CD4-positive, alpha-beta T cell treated with Interleukin-2 at 100 ng/mL for 4 hours (primary cell): ENCODE results near the gene ATP2B2.
A peak's percentile ranks its signal among the peaks of the same experiment; 100 is the strongest.
"Not testable (repeated sequence)": the region's sequence is repeated elsewhere in the genome, so short reads cannot be mapped to it uniquely, and the experiment has no call there.

Experiments used
- DNase-seq: peaks from one replicate; pipeline ENCODE4 v3.0.0-alpha.2; 2020; ENCODE audit warnings: low spot score

The ATP2B2 gene

GRCh38 chr3:10505050-10505790 is at the start of gene ATP2B2:
ATP2B2 (minus strand) TSS chr3:10505586; CDS start chr3:10449543, 56,043 bp downstream.
- no peak for DNase-seq

GRCh38 chr3:10554746-10555145 is 49.4 kb upstream of the ATP2B2 start:
- DNase-seq: no peak

- no peak for DNase-seq
Measured at GRCh38 chr3:10554236-10554611, 48.8 kb upstream of the ATP2B2 start.

DNA sequence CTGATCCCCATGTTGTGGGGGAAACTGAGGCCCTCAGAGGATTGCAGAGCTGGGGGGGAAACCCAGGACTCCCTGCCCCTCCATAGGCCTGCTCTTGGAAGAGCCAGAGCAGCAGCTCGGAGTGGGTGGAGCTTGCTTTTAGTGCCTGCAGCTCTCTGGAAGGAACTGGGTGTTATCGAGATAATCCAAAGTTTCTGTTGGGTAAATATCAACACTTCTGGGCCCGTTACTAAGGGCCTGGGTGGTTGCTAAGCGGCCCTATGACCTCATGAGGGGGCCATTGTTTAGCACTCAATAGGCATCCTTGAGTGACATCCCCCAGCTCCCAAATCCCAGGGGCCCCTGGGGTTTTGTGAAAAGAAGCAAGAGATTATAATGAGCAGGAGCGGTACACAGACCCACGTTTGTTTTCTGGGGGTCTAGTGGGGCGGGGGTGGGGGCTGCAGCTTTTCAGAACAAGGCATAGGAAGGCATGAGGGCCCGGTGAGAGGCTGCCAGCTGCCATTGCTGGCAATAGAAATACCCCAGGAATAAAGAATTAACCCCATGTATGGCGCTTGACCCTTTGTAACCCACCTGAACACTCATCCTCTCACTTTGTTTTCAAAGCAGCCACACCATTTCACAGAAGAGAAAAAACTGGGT is 48.3 kb upstream of the ATP2B2 start:
- DNase-seq: no peak

DNA sequence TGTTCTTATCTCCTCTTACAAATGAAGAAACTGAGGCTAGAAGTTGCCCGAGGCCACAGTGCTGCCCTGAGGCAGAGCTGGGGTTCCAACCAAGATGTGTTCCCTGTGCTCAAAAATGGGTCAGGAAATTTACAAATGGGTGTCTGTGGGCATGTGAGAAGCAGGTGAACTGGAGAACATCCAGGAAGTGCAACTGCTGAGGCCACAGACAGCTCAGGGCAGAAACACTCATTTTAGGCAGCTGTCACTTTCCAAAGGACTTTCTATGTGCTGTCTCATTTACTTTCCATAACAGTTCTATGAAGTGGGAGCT is 47.2 kb upstream of the ATP2B2 start:
- peak; percentile 34 for DNase-seq

DNA sequence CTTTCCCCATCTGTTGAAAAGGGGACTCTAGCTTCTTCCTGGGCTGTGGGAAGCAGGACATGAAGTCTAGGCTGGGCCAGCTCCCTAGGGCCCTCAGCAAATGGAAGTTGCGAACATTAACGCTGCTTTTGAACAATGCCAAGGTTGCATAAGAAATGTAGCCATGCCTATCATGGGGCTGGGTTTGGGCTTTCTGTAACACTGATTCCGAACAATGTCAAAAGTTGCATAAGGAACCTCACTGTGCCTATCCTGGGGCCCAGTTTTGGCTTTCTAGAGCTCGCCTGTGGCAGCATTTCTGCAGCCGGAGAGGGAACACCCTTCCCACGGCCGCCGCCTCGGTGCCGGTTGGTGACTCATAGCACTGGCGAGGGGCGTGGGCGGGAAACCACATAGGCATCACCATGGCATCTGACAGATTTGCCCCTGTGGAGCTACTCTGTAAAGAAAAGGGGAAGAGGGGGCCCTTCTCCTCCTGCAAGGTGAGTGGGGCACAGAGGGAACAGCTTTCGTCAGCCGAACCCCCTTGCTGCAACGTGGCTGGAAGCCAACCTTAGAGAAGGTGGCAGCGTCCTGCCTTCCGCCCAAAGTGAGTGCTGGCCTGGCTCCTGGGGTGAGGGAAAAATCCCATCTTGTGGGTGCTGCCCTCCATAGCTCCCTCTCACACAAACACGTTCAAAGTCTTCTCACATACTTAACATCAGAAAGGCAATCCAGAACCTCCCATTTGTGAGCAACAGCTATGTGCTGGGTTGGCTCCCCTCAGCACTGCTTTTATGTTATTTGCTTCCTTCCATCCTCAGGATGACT is 46.6 kb upstream of the ATP2B2 start:
- peak; percentile 89 for DNase-seq

DNA sequence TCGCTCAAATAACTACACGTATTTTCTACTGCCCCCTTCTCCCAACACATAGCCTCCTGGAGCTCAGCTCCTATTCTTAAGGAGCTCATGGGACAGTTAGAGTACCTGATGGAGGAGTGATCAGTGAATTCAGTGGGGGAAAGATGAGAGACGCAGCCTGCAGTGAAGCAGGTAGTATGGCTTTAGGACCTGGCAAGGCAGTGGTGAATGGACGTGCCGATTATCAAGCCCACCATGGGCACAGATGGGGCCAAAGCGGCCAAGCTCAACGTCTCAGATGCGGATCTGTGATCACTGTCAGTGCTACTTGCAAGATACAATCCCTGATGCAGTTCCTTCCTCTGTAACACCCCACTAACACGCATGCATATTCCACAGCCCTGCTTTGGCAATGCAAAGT is 45.8 kb upstream of the ATP2B2 start:
- no peak for DNase-seq

- DNase-seq: no peak
Measured at GRCh38 chr3:10550705-10551104, 45.3 kb upstream of the ATP2B2 start.

GRCh38 chr3:10549617-10550230 is 44.3 kb upstream of the ATP2B2 start:
- DNase-seq: no peak

DNA sequence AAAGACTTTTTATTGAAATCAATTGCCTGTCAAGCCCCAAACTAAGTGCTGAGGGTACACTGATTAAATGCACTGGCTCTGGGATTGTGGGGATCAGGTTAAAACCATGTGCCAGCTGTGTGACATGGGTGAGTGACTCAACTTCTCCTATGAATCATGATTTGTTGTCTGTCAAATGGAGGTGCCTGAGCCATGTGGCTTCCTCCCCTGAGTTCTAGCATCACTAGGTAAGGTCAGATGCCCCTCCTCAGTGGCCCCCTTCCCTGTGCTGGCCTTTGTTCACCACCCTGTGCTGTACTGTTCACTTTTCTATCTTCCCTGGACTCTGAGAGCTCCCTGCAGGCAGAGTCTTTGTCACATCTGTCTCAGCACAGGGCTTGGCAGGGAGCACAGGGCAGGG is 43.6 kb upstream of the ATP2B2 start:
- DNase-seq: peak; percentile 52

- peak; percentile 28 for DNase-seq
Measured at GRCh38 chr3:10547841-10548783, 42.7 kb upstream of the ATP2B2 start.

GRCh38 chr3:10547413-10547812 is 42.0 kb upstream of the ATP2B2 start:
- DNase-seq: no peak

GRCh38 chr3:10546820-10547263 is 41.5 kb upstream of the ATP2B2 start:
- DNase-seq: no peak

DNA sequence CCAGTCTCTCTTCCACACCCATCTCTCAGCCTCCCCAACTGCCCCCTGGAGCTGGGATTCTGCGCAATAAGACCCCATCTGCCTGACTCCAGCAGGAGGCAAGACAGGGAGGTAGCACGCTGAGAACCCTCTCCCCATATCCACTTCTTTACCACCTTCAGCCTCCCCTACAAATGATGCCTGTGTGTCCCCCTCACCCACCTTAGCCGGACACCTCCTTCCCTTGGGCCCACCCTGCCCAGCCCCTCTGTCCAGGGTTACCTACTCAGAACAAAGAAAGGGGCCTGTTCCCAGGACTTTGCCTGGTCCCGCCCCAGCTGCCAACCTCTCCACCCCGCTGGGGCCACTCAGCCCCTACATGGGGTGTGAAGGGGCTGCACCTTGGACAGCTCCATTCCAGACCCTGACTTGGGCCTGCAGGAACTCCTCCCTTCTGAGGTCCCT is 40.8 kb upstream of the ATP2B2 start:
- DNase-seq: no peak

DNA sequence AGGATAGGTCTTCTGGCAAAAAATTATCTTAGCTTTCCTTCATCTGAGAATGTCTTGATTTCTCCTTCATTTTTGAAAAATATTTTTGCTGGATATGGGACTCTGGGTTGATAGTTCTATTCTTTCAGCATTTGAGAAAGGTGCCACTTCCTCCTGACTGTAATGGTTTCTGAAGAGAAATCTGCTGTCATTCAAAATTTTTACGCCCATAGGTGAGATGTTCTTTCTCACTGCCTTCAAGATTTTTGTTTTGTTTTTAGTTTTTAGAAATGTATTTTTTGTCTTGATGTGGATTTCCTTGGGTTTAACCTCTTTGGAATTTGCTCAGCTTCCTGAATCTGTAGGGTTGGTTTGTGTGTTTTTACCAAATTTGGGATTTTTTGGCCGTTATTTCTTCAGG is 37.1 kb upstream of the ATP2B2 start:
- DNase-seq: no peak

DNA sequence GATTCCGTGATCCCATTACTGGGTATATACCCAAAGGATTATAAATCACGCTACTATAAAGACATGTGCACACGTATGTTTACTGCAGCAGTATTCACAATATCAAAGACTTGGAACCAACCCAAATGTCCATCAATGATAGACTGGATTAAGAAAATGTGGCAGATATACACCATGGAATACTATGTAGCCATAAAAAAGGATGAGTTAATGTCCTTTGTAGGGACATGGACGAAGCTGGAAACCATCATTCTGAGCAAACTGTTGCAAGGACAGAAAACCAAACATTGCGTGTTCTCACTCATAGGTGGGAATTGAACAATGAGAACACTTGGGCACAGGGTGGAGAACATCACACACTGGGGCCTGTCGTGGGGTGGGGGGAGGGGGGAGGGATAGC is 35.0 kb upstream of the ATP2B2 start:
- DNase-seq: not testable (repeated sequence)

GRCh38 chr3:10534066-10534465 is 28.7 kb upstream of the ATP2B2 start:
- no peak for DNase-seq

- no peak for DNase-seq
Measured at GRCh38 chr3:10533737-10534023, 28.3 kb upstream of the ATP2B2 start.

DNA sequence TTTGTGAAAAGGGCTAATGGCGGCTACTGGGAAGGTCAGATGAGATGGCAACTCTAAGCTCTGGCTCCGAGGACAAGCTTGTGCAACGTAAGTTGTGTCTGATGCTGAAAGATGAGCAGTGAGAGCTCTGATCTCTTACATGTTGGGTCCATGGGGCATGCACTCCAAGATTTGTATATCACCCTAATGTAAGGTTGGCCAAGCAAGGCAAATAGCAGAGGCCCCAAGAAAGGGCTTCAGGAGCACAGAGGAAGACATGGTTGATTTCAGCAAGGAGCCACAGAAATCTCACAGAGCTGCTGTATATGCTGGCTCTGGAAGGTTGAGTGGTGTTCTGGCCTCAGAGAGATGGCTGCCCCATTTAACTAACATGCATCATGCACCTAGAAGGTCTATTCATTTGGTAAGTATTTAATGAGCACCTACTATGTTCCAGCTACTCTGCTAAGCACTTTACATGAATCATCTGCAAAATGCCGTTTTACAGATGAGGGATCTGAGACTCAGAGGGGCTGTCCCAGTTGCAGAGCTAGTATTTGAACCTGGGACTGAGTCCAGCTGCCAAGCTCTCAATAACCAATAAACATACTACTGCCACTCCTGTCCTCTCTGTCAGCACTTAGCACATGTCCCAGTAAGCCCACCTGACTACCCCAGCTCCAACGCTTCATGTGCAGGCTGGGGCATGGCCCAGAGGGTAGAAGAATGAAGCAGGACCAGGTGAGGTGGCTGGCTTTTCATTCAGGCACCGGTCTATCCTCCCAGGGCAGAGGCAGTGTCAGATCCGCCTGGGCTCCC is 27.8 kb upstream of the ATP2B2 start:
- DNase-seq: no peak

- no peak for DNase-seq
Measured at GRCh38 chr3:10531031-10531430, 25.6 kb upstream of the ATP2B2 start.

- no peak for DNase-seq
Measured at GRCh38 chr3:10530241-10530640, 24.9 kb upstream of the ATP2B2 start.
